Coronary artery (tissue), 2 donors: ENCODE data around the gene SEMA7A.

Source experiments
- DNase-seq: peaks from one replicate; pipeline ENCODE4 v3.0.0-alpha.2; 2017; ENCODE audit warnings: low spot score
- H3K27ac ChIP-seq, 2 donors: fragments of 200-600 bp; sonication (generic); one replicate each; pipeline ENCODE4 v1.5.1; 2016 to 2019
- H3K4me3 ChIP-seq: fragments of 200-600 bp; sonication (generic); 2 replicates; pipeline ENCODE4 v1.5.1; 2016; ENCODE audit warnings: mild to moderate bottlenecking, moderate library complexity
- CTCF ChIP-seq: fragments of 200-600 bp; sonication (generic); IDR thresholded peaks from one replicate; pipeline ENCODE4 v1.5.1; 2019; ENCODE audit warnings: antibody characterized with exemption

The SEMA7A gene

GRCh38 chr15:74373731-74374647, 59.8 kb downstream of the SEMA7A start:
- Histone ChIP-seq H3K4me3 (peak overlapping the region; percentile 77), H3K27ac (no peak overlapping the region)
- peak; percentile 95 for DNase-seq
- TF ChIP-seq CTCF, result peak; percentile 86

- Histone ChIP-seq H3K4me3 (no peak overlapping the region), H3K27ac (no peak overlapping the region)
- DNase-seq, result peak; percentile 60
- no peak for TF ChIP-seq CTCF
These were observed 60.6 kb downstream of the SEMA7A start for GRCh38 chr15:74373056-74373650.

- H3K27ac ChIP-seq, result no peak overlapping the region
- H3K4me3 ChIP-seq, result no peak overlapping the region
- DNase-seq, result peak; percentile 55
- no peak for TF ChIP-seq CTCF
These were observed 63.3 kb downstream of the SEMA7A start for GRCh38 chr15:74370471-74370870.

- Histone ChIP-seq H3K27ac (no peak overlapping the region), H3K4me3 (no peak overlapping the region)
- DNase-seq, result peak; percentile 19
- TF ChIP-seq CTCF, result no peak
These were observed 64.0 kb downstream of the SEMA7A start for GRCh38 chr15:74369756-74370155.

- DNase-seq, result peak; percentile 53
- no peak for TF ChIP-seq CTCF
- Histone ChIP-seq H3K4me3 (no peak overlapping the region), H3K27ac (no peak overlapping the region)
These were observed 64.5 kb downstream of the SEMA7A start for GRCh38 chr15:74369084-74369745.

- DNase-seq, result peak; percentile 59
- Histone ChIP-seq H3K27ac (no peak overlapping the region), H3K4me3 (no peak overlapping the region)
- TF ChIP-seq CTCF, result no peak
These were observed 65.6 kb downstream of the SEMA7A start for GRCh38 chr15:74368121-74368520.
